Measurements from ENCODE around the gene C1QTNF12.

The C1QTNF12 gene, protein sequence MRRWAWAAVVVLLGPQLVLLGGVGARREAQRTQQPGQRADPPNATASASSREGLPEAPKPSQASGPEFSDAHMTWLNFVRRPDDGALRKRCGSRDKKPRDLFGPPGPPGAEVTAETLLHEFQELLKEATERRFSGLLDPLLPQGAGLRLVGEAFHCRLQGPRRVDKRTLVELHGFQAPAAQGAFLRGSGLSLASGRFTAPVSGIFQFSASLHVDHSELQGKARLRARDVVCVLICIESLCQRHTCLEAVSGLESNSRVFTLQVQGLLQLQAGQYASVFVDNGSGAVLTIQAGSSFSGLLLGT

DNA sequence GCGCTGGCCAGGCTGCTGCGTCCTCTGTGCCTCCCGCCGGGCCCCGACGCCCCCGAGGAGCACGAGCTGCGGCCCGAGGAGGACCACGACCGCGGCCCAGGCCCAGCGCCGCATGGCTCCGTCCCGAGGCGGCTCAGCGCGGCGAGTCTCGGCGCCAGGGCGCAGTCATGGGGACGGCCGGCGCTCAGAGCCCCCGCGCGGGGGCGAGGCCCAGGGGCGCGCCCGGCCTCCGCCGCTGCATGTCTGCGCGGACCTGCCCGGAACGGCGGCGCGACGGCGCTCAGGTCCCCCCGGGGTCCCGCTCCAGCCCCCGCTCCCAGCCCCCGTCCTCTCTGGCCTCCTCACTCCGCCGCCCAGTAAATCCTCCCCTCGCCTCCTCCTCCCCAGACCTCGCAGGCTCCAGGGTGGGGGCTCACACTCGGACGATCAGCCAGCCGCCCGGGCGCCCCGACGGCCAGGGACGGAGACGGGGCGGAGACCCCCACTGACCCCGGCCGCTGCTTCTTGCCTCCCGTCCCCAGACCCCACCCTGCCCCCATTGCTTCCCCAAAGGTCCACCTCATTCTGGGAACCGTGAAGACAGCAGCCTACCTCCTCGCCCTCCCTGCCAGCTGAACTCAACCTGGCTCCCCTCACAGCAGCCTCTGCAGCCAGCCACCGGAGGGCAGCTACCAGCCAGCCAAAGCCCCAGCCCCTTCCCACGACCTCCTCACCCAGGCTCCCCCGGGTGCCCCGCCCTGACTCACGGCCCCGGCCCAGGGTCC lies at the start of gene C1QTNF12:
Gene C1QTNF12 (minus strand): TSS at position 146 of the 764 bp plus-strand sequence. CDS start 32 bp downstream, at position 114.
- DNase-seq (ENCODE audit: low read depth in 2 of 2), result no peak

DNA sequence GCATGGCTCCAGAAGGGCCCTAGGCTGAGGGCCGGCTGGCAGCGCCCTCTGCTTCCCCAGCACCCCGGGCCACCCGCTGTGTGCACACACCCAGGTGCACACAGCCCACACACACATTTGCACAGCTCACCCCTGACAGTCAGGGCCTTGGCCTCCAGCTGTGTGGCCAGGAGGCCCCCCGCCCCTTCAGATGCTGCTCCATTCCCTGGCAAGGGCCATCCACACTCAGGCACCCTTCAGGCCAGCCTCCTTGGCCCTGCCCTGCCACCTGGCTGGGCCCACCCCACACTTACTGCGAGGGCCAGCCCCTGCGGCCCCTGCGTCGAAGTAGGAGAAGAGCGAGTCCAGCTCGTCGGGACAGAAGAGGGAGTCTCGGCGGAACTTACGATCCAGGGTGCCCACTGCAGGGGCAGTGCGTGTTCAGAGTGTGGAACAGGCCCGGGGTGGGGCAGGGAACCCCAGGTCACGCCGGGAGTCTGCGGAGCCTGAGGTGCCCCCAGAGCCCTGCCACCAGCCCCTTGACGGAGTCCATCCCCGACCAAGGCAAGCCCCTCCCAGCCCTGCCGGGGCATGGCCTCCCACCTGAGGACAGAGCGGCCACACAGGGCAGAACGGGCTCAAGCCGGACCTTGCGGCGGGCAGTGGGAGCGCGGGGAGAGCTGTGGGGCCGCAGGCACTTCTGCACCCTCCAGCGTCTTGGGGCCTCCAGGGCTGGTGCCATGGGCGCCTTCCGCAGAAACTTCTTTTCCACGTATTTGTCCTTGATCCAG lies 48.8 kb upstream of the C1QTNF12 start:
- no peak for DNase-seq (ENCODE audit: low read depth in 2 of 2)

DNA sequence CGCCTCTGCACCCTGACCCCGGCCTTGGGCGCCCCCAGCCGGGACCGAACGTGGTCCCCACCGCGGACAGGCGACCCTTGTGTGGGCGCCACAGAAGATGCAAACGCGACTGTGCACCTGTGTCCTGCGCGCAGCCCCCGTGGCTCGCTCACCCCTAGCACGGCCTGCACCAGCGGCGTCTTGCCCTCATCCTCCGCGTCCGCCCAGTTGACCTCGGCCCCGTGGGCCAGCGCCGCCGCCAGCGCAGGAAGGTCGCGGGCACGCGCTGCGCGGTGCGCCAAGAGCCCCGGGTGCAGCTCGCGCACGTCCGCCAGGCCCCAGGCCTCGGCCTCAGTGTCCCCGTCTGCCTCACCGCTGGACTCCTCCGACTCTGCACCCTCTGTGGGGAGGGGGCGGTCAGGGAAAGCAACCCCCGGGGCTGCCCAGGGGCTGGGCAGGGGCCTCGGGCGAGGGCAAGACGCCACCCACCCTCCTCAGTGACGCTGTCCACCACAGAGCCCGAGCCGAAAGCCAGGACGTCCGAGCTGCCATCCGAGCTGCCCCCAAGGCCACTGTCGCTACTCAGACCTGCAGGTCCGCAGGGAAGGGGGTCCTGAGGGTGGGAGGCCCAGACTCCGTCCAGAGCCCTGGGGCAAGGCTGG lies 47.8 kb upstream of the C1QTNF12 start:
- no peak for DNase-seq (ENCODE audit: low read depth in 2 of 2)

DNA sequence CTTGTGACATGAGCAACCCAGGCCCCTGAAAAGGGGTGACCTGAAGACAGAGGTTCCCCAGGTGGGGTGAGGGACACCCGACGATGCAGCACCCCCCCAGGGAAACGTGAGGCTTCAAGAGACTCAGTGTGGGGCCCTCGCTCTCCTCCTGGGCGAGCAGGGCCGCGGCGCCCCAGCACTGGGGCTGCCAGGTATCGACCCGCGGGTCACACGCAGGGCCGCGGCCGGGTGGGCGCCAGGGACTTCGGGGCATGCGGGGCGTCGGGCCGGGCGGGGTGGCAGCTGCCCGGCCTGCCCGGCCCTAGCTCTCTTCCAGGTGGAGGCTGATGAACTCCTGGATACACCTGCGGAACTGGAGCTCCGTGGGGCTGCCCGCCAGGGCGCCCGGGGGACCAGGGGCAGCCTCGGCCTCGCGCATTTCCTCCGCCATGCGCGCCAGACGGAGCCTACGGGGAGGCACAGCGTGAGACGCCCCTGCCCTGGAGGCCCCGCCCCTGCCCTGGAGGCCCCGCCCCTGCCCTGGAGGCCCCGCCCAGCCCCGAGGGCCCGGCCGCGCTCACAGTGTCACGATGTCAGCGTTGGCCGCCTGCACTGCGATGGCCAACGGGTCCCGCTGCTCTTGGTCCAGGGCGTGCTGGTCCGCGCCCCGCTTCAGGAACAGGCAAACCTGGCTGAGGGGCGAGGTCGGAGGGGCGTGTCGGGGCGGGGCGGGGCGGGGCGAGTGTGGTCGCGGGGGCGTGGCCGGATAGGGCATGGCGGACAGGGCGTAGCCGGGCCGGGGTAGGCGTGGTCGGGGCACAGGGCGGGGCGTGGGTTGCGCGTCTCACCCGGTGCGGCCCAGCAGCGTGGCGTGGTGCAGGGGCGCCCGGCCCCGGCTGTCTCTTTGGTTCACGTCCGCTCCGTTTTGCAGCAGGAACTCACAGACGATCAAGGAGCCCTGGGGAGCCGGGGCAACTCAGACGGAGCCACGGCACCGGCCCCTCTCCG lies 47.0 kb upstream of the C1QTNF12 start:
- DNase-seq (ENCODE audit: low read depth in 2 of 2), result no peak

DNA sequence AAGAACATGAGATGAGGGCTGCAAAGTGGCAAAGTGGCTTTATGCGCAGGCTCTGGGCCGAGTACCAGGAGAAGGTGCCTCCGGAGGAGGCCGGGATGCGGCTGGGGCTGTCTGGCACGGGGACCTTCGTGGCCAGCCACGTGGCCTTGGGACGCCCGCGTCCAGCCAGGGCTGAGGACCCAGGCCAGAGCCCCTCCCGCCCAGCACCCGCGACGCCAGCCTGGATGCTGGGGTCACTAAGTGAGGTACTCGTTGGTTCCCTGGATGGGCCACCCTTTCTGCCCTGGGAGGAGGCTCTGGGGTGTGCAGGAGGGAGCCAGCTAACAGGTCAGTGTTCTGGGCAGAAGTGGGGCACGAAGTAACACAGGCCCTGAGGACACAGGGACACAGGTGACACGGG lies 46.3 kb upstream of the C1QTNF12 start:
- DNase-seq (ENCODE audit: low read depth in 2 of 2), result no peak

DNA sequence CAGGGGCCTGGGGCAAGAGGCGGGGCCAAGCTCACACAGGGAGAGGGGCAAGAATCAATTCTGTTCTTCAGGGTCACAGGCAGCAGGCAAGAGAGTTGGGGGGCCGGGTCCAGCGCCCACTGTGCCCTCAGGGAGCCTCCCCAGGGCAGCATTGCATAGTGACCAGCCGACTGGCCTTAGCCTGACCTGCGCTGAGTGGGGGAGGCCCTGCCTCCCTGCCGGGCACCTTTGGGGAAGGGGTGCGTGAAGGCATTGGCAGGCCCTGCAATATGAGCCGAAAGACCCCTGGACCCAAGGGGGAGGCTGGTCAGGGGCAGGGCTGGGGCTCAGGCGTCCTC lies 45.9 kb upstream of the C1QTNF12 start:
- DNase-seq (ENCODE audit: low read depth in 2 of 2), result no peak

DNA sequence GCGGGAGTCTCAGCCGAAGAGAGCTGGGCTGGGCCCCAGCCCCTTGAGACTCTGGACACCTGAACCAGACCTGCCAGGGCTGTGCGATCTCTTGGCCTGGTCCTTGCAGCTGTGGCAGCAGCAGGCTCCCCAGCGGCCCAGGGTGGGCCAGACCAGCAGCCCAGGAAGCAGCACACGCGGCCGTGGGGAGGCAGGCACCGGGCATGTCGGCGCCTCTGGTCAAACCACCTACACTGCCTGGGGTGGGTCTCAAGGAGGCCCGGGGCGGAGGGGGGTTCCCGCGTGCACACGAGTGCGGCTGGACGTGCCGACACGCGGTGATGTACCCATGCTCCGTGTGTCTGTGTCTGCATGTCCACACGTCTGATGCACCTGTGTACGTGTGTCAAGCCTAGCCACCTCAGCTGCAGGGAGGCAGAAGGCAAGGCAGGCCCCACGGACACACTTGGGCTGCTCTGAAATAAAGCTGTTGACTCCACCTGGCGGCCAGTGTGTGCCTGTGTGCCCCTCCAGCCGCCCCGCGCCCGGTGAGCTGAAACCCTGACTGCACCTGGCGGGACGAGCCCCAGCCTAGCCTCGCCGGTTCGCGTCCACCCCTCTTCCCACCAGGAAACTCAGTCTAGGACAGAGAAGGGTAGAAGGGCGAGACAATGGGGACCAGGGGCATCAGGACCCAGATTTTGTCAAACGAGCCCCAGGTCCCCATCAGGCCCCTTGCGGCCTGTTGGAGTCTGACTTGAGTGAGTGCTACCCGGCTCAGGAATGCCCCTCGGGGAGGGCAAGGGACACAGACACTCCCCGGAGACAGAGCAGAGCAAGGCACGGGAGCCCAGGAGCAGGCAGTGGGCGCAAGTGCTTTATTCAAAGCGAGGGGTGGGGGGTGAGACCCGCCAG lies 45.3 kb upstream of the C1QTNF12 start:
- DNase-seq (ENCODE audit: low read depth in 2 of 2), result peak; percentile 62 to 66

DNA sequence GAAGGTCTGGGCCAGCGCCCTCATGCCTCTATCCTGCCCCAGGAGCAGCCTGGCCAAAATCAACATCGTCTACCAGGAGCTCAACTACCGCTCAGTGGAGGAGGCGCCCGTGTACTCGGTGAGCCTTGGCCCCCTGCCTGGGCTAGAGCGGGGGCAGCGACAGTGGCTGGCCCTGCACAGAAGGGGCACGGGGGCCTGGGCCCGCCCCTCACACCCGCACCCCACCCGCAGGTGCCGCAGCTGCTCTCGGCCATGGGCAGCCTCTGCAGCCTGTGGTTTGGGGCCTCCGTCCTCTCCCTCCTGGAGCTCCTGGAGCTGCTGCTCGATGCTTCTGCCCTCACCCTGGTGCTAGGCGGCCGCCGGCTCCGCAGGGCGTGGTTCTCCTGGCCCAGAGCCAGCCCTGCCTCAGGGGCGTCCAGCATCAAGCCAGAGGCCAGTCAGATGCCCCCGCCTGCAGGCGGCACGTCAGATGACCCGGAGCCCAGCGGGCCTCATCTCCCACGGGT lies 44.6 kb upstream of the C1QTNF12 start:
- no peak for DNase-seq (ENCODE audit: low read depth in 2 of 2)

DNA sequence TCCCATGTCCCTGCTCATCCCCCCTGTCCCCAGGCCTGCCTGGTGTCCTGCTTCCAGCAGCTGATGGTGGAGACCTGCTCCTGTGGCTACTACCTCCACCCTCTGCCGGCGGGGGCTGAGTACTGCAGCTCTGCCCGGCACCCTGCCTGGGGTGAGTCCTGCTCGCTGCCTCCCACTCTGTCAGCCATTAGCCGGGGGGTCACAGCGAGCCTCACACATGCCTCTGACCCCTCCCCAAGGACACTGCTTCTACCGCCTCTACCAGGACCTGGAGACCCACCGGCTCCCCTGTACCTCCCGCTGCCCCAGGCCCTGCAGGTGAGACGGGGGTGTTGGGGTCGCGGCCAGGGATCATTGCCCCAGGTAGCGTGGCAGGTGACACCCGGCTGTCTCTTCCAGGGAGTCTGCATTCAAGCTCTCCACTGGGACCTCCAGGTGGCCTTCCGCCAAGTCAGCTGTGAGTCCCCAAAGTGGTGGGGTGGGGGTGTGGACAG lies 43.8 kb upstream of the C1QTNF12 start:
- DNase-seq (ENCODE audit: low read depth in 2 of 2), result peak; percentile 46 to 66

DNA sequence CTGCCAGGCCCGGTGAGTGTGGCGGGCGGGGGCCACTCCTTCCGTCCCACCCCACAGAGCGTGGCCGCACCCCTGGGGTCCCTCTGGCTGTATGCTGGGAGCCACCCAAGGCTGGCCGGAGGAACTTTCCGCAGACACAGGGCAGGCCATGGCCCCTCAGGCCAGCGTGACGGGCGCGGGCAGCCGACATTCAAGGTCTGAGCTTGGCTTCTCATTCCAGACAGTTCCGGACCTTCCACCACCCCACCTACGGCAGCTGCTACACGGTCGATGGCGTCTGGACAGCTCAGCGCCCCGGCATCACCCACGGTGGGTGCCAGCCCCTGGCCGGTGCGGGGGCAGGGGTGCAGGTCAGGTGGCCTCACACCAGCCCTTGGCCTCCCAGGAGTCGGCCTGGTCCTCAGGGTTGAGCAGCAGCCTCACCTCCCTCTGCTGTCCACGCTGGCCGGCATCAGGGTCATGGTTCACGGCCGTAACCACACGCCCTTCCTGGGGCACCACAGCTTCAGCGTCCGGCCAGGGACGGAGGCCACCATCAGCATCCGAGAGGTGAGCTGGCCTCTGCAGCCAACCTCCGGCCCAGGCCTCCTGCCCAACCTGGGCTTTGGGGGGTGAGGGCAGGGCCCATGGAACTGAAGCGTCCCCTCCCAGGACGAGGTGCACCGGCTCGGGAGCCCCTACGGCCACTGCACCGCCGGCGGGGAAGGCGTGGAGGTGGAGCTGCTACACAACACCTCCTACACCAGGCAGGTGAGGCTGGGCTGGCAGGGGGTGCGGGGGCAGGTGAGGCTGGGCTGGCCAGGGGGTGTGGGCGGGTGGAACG lies 41.0 kb upstream of the C1QTNF12 start:
- no peak for DNase-seq (ENCODE audit: low read depth in 2 of 2)

DNA sequence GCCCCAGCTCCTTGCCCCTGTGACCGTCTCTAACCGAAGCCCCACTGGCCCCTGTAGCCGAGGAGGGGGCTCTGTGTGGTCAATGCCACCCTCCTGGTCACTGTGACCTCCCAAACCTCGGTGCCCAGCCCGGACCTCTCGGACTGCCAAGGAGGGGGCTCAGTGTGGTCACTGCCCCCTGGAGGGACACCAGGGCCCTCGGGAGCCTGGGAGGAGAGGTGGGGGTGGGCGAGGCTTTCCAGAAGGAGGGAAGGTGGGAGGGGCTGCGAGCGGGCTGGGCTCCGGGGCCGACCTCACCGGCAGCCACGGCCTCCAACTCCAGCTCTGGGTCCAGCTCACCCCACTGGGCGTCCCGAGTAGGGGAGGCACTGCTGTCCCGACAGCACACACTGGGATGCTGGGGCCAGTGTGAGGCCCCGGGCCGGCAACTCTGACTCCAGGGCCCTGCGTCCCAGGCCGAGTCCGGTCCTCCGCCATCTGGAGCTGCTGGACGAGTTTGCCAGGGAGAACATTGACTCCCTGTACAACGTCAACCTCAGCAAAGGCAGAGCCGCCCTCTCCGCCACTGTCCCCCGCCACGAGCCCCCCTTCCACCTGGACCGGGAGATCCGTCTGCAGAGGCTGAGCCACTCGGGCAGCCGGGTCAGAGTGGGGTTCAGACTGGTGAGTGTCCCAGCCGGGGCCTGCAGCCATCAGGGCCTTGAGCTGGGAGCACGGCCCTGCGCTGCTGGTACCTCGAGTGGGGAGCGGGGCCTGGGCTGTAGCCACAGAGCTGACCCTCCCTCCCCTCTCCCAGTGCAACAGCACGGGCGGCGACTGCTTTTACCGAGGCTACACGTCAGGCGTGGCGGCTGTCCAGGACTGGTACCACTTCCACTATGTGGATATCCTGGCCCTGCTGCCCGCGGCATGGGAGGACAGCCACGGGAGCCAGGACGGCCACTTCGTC lies 40.1 kb upstream of the C1QTNF12 start:
- no peak for DNase-seq (ENCODE audit: low read depth in 2 of 2)

DNA sequence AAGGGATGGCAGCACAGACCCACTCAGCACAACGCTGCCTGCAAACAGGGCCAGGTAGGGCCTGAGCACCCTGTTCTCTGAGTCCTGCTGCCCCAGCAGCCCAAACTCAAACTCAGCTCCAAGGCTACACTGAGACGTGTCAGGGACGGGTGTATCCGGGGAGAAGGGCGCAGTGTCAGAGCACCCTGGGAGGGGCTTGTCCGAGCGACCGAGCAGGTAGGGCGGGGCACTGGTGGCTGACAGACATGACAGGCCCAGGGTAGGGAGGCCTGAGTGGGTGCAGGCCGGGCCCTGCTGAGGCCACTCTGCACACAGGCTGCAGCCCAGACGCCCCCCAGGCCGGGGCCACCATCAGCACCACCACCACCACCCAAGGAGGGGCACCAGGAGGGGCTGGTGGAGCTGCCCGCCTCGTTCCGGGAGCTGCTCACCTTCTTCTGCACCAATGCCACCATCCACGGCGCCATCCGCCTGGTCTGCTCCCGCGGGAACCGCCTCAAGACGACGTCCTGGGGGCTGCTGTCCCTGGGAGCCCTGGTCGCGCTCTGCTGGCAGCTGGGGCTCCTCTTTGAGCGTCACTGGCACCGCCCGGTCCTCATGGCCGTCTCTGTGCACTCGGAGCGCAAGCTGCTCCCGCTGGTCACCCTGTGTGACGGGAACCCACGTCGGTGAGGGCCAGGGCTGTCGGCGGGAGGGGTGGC lies 39.2 kb upstream of the C1QTNF12 start:
- no peak for DNase-seq (ENCODE audit: low read depth in 2 of 2)

DNA sequence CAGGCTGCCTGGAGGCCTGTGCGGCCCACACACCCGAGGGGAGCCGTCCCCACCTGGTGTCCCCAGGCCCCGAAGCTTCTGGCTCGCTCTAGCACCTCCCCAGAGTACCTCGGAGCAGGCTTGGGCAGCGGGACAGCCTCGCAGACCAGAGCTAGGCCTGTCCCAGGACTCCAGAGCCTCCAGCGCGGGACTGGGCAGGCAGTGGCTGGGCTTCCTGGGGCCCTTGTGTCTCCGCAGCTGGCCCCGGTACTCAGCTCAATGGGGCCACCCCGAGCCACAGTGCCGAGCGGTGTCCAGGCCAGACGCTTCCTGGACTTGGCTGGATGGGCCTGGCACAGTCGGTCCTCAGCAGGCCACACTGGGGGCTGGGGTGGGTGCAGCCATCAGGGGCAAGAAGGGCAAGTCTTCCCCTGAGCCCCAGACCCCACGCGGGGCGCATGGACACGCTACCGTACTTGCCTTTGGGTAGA lies 38.6 kb upstream of the C1QTNF12 start:
- DNase-seq (ENCODE audit: low read depth in 2 of 2), result no peak

DNA sequence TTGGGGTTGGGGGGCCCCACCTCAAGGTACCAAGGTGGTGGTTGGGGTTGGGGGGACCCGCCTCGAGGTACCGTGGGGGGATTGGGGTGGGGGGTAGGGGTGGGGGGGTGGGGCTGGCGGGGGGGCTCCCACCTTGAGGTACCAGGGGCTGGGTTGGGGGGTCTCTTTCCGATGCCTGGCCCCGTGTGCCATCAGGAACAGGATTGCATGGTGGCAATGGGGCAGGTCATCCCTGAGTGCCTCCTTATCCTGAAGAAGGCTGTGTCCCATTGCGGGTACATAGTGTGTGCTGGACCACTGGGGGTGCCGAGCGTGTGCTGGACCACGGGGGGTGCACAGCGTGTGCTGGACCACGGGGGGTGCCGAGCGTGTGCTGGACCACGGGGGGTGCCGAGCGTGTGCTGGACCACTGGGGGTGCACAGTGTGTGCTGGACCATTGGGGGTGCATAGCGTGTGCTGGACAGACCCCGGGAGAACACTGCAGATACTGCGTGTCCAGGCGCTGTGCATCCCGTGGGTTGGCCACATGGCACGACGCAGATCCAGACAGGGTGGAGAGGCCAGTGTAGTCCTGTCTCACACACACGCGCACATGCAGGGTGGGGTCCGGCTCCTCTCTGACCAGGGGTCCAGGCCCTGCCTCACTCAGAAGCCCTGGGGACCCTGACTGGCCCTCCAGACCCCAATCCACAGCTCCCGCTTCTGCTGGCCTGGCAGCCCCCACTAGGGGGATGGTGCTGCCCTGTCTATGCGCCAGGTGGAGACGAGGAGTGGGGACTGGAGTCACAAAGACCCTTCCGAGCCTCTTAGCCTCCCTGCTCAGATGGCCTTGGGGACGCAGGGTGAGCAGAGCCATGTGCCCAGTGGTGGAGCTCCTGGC lies 37.9 kb upstream of the C1QTNF12 start:
- DNase-seq (ENCODE audit: low read depth in 2 of 2), result no peak

DNA sequence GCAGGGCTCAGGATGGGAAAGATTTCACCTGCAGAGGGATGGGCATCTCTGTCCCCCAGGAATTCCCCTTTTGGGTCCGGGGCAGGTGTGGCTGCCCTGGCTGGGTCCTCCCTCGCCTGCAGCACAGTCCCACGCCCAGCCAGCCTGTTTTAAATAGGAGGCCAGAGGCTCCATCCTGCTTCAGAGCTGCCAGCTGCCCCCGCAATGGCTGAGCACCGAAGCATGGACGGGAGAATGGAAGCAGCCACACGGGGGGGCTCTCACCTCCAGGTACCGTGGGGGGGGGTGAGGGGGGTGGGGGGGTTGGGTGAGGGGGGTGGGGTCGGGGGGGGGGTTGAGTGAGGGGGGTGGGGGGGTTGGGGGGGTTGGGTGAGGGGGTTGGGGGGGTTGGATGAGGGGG lies 37.3 kb upstream of the C1QTNF12 start:
- DNase-seq (ENCODE audit: low read depth in 2 of 2), result no peak

DNA sequence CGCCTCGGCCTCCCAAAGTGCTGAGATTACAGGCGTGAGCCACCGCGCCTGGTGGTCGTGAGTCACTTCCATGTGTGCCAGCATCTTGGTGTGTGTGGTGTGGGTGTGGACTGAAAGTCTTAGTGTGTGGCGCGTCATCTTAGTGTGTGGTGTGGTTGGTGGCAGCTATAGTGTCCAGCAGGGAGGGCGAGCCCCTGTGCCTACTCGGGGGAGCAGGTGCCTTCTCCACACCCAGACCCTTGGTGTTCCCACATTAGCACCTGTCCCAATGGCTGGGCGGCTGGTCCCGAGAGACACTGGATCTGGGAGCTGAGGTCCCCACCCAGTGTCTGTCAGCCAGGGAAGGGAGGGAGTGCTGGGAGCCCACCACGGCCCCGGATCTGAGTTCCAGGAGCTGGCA lies 36.5 kb upstream of the C1QTNF12 start:
- no peak for DNase-seq (ENCODE audit: low read depth in 2 of 2)

Measured in stimulated activated CD4-positive, alpha-beta T cell treated with anti-CD3 and anti-CD28 coated beads, Interleukin-1b, Interleukin-23, amount 100 ng/mL, for 4 hours (primary cell).